ENCODE data around the gene EIPR1.

DNA sequence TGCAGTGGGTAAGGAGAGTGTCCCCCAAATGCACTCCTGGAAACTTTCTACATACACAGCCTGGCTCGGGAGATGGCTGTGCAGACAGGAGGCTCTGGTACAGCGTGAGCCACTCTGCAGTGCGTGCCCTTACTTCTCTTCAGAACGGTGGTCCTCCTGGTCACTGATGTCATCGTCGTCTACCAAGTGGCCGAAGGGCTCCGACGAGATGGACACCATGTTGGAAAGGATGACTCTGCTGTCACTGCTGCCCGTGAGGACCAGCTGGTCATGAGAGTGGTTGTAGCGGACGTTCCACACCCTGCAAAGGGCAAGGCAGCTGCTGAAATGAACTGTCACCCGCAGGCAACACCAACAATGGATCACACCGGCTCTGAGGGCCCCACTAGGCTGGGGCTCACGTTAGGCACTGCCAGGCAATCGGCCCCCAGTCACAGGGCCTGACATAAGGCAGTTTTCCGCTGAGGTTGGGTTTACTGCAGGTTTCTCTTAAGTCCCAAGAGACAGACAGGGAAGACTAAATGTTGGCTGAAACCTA, 185.3 kb downstream of the EIPR1 start:
- TF ChIP-seq CREB1 (CRISPR knock-in tag; IDR thresholded peaks at IDR 0.05) (no peak), HMGA2 (CRISPR knock-in tag; IDR thresholded peaks at IDR 0.05) (no peak), SP1 (CRISPR knock-in tag; conservative IDR thresholded peaks at IDR 0.05) (no peak), SMAD4 (CRISPR knock-in tag; IDR thresholded peaks at IDR 0.05) (no peak), NR2C2 (CRISPR knock-in tag; IDR thresholded peaks at IDR 0.05) (no peak), JAZF1 (CRISPR knock-in tag; IDR thresholded peaks at IDR 0.05) (no peak)
- TF ChIP-seq, protein P1, sequence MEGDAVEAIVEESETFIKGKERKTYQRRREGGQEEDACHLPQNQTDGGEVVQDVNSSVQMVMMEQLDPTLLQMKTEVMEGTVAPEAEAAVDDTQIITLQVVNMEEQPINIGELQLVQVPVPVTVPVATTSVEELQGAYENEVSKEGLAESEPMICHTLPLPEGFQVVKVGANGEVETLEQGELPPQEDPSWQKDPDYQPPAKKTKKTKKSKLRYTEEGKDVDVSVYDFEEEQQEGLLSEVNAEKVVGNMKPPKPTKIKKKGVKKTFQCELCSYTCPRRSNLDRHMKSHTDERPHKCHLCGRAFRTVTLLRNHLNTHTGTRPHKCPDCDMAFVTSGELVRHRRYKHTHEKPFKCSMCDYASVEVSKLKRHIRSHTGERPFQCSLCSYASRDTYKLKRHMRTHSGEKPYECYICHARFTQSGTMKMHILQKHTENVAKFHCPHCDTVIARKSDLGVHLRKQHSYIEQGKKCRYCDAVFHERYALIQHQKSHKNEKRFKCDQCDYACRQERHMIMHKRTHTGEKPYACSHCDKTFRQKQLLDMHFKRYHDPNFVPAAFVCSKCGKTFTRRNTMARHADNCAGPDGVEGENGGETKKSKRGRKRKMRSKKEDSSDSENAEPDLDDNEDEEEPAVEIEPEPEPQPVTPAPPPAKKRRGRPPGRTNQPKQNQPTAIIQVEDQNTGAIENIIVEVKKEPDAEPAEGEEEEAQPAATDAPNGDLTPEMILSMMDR (IDR thresholded peaks at IDR 0.05) = no peak
- TF ChIP-seq, protein P2, sequence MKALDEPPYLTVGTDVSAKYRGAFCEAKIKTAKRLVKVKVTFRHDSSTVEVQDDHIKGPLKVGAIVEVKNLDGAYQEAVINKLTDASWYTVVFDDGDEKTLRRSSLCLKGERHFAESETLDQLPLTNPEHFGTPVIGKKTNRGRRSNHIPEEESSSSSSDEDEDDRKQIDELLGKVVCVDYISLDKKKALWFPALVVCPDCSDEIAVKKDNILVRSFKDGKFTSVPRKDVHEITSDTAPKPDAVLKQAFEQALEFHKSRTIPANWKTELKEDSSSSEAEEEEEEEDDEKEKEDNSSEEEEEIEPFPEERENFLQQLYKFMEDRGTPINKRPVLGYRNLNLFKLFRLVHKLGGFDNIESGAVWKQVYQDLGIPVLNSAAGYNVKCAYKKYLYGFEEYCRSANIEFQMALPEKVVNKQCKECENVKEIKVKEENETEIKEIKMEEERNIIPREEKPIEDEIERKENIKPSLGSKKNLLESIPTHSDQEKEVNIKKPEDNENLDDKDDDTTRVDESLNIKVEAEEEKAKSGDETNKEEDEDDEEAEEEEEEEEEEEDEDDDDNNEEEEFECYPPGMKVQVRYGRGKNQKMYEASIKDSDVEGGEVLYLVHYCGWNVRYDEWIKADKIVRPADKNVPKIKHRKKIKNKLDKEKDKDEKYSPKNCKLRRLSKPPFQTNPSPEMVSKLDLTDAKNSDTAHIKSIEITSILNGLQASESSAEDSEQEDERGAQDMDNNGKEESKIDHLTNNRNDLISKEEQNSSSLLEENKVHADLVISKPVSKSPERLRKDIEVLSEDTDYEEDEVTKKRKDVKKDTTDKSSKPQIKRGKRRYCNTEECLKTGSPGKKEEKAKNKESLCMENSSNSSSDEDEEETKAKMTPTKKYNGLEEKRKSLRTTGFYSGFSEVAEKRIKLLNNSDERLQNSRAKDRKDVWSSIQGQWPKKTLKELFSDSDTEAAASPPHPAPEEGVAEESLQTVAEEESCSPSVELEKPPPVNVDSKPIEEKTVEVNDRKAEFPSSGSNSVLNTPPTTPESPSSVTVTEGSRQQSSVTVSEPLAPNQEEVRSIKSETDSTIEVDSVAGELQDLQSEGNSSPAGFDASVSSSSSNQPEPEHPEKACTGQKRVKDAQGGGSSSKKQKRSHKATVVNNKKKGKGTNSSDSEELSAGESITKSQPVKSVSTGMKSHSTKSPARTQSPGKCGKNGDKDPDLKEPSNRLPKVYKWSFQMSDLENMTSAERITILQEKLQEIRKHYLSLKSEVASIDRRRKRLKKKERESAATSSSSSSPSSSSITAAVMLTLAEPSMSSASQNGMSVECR (CRISPR knock-in tag; IDR thresholded peaks at IDR 0.05; ENCODE audit: borderline replicate concordance) = no peak
- TF ChIP-seq, protein P3, sequence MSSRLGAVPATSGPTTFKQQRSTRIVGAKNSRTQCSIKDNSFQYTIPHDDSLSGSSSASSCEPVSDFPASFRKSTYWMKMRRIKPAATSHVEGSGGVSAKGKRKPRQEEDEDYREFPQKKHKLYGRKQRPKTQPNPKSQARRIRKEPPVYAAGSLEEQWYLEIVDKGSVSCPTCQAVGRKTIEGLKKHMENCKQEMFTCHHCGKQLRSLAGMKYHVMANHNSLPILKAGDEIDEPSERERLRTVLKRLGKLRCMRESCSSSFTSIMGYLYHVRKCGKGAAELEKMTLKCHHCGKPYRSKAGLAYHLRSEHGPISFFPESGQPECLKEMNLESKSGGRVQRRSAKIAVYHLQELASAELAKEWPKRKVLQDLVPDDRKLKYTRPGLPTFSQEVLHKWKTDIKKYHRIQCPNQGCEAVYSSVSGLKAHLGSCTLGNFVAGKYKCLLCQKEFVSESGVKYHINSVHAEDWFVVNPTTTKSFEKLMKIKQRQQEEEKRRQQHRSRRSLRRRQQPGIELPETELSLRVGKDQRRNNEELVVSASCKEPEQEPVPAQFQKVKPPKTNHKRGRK (CRISPR knock-in tag; IDR thresholded peaks at IDR 0.05; ENCODE audit: borderline replicate concordance) = no peak
- TF ChIP-seq, protein P4, sequence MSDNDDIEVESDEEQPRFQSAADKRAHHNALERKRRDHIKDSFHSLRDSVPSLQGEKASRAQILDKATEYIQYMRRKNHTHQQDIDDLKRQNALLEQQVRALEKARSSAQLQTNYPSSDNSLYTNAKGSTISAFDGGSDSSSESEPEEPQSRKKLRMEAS (CRISPR knock-in tag; IDR thresholded peaks at IDR 0.05) = no peak
- TF ChIP-seq, protein P5, sequence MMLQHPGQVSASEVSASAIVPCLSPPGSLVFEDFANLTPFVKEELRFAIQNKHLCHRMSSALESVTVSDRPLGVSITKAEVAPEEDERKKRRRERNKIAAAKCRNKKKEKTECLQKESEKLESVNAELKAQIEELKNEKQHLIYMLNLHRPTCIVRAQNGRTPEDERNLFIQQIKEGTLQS (CRISPR knock-in tag; conservative IDR thresholded peaks at IDR 0.05) = no peak
